GM12872 (cell line): ENCODE data around the gene ZFR2.

ENCODE experiments used
- TF ChIP-seq, protein P1 (sequence below): IDR thresholded peaks from 3 replicates; pipeline ENCODE4 v1.5.1; 2011; ENCODE audit warnings: low read depth, mild to moderate bottlenecking, low read length, moderate library complexity; ENCODE audit not compliant: insufficient read depth

ZFR2 gene

DNA sequence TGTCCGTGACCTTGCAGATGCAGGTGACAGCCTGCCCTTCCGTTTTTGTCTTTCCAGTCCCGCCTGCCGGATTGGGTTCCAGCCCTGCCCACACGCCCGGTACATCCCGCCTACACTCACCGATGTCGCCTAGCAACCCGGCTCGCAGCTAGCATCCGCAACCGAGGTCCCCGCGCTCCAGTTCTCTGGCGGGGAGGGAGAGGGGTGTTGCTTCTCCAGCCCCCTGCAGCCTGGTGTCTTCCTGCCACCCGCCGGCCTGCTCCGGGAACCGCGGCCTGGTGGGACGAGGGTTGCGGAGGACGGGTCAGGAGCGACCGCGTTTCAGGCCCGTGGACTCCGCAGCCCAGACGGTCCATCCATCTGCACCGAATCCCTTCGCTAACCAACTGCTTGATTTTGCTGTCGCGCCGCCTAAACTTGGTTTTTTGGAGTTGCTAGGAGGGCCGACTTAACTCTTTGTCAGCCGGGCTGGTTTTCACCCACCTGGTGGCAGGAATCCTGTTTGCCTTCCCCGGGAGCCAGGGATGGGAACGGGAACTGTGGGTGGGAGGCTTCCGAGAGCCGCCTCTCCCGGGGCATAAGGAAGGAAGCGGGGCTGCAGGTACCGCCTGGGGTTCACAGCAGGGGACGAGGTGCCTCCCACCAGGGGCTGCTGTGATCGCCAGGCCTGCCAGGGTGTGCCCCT is 67.3 kb downstream of the ZFR2 start:
- TF ChIP-seq, protein P1, sequence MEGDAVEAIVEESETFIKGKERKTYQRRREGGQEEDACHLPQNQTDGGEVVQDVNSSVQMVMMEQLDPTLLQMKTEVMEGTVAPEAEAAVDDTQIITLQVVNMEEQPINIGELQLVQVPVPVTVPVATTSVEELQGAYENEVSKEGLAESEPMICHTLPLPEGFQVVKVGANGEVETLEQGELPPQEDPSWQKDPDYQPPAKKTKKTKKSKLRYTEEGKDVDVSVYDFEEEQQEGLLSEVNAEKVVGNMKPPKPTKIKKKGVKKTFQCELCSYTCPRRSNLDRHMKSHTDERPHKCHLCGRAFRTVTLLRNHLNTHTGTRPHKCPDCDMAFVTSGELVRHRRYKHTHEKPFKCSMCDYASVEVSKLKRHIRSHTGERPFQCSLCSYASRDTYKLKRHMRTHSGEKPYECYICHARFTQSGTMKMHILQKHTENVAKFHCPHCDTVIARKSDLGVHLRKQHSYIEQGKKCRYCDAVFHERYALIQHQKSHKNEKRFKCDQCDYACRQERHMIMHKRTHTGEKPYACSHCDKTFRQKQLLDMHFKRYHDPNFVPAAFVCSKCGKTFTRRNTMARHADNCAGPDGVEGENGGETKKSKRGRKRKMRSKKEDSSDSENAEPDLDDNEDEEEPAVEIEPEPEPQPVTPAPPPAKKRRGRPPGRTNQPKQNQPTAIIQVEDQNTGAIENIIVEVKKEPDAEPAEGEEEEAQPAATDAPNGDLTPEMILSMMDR: no peak

DNA sequence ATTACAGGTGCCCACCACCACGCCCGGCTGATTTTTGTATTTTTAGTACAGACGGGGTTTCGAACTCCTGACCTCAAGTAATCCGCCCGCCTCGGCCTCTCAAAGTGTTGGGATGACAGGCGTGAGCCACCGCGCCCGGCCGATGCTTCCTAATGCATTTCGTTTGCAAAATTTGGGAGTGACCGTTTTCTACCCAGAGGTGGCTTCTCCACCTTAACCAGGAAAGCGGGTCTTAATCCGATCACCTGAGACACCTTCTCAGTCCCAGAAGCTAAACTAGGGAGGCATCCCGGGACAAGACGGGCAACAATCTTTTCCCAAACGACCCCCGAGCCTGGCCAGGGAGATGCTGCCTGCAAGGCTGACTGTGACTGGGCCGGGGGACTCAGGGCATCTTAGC is 67.8 kb downstream of the ZFR2 start:
- TF ChIP-seq, protein P1: no peak

DNA sequence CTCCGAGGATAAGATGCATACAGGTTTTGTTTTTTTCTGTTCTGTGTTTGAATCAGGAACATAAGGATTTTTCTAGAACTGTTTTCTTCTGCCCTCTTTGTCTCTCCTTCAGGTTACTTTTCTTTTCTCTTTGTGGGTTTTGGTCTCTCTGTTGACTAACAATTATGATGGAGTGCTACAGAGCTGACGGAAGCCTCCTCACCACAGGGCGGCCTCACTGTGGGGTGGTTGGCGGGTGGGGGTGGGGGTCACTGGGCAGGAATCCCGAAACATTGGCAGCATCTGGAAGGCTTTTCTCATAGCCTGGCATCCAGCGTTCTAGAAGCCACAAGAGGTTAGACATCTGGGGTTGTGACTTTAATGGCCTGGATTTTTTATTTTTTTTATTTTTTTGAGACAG is 70.7 kb downstream of the ZFR2 start:
- TF ChIP-seq, protein P1: no peak

DNA sequence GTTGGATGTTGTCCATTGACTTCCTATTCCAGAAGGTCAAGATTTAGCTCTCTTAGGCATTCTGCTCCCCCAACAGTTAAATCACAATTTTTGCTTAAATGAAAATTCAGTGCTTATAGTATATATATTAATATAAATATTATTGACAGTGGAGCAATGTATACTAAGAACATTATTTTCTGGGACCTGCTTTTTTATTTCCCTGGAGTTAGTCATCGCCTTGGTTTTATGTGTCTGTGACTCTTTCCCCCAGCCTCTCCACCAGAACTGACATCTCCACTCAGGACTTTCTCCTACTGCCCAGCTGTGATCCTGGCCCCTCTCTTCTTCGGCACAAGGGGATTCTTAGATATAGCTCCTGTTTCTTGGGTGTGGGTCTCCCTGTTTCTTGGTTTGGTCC is 72.5 kb downstream of the ZFR2 start:
- TF ChIP-seq, protein P1: no peak

DNA sequence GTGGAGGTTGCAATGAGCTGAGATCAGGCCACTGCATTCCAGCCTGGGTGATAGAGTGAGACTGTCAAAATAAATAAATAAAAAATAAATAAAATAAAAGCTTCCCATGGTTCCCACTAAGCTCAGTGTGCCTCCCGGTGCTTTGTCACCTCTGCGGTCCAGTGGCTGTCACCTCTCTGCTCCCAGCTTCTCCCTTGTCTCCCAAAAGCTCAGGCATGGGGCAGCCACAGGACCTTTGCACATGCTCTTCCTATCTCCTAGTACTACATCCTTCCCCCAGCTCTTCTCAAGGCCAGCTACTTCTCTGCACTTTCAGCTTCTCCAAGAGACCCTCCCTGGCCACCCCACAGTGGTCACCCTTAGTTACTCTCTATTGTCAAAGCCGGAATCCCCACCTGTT is 75.0 kb downstream of the ZFR2 start:
- TF ChIP-seq, protein P1: no peak

DNA sequence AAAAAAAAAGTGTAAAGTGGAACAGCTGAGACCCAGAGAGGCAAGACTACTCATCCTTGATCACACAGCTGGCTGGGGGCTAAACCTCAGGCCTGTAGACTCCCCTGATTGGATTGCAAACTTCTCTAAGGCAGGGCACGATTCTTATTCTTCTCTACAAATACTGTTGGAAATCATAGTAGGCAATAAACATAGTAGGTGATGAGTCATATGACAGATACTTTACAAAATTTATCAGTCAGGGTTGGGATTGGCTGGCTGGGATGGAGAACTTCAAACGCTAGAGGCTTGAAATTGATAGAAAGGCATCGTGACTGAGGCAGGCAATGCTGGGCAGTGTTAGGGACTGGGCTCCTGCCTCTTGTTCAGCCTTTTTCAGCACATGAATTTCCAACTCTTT is 76.7 kb downstream of the ZFR2 start:
- TF ChIP-seq, protein P1: no peak

DNA sequence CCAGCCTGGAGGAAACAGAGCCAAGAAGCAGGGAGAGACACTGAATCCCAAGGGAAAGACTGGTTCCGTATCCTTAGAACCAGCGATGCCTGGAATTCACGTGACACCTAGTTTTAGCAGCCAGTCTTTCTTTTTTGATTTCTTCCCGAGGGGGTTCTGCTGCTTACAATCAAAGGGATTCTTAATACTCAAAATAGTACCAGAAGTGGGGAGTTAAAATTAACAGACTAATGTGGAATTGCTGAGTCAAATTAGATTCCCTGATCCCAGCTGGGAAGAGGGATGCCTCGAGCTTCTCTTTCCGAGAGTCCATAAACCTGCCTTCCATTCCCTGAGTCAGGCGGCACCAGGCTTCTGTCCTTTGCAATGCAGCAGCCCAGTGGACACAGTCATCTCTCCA is 77.9 kb downstream of the ZFR2 start:
- TF ChIP-seq, protein P1: no peak
